ENCODE data around the gene CD2AP.

DNA sequence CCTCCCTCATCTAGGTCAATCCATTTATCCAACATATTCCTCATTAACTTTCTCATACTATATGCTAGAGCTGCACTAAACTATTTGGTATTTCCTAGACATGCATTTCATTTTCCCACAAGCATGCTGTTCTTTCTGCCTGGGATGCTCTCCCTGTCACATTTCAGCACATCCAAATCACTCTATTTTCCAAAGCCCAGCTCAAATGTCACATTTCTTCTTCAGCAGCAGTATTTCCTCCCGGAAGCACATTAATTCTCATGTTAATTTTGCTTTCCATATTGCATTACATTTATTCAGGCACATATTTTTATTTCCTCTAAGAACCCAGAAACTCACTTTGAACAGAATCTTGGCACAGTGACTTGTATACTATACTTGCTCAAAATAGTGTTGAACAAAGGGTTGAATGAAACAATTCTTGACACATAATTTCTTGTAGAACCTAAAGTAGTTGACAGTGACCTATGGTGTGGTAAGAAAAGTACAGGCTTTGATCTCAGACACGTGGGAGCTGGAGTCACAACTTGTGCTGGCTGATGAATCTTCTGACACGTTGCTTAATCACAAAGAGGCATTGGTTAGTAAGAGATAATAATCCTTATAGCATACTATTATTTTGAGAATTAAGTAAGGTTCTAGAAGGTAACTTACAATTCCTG lies 30.8 kb upstream of the CD2AP start:
- TF ChIP-seq BACH2 (CRISPR knock-in tag; IDR thresholded peaks at IDR 0.05; ENCODE audit: borderline replicate concordance) (no peak), ZFP3 (CRISPR knock-in tag; IDR thresholded peaks at IDR 0.05) (no peak), OSR1 (CRISPR knock-in tag; IDR thresholded peaks at IDR 0.05) (no peak), ZNF70 (CRISPR knock-in tag; IDR thresholded peaks at IDR 0.05) (no peak), PPARA (CRISPR knock-in tag; IDR thresholded peaks at IDR 0.05; ENCODE audit: borderline replicate concordance) (no peak), ARNTL (CRISPR knock-in tag; IDR thresholded peaks at IDR 0.05; ENCODE audit: borderline replicate concordance, low read depth) (no peak), ZC3H10 (CRISPR knock-in tag; IDR thresholded peaks at IDR 0.05) (no peak), ZNF8 (CRISPR knock-in tag; IDR thresholded peaks at IDR 0.05) (no peak), TCF4 (CRISPR knock-in tag; IDR thresholded peaks at IDR 0.05; ENCODE audit: borderline replicate concordance) (no peak), SNAI2 (CRISPR knock-in tag; IDR thresholded peaks at IDR 0.05) (no peak), ZFP30 (CRISPR knock-in tag; IDR thresholded peaks at IDR 0.05) (no peak), POU6F1 (CRISPR knock-in tag; IDR thresholded peaks at IDR 0.05; ENCODE audit: borderline replicate concordance, low read depth) (no peak)
- TF ChIP-seq, protein P1, sequence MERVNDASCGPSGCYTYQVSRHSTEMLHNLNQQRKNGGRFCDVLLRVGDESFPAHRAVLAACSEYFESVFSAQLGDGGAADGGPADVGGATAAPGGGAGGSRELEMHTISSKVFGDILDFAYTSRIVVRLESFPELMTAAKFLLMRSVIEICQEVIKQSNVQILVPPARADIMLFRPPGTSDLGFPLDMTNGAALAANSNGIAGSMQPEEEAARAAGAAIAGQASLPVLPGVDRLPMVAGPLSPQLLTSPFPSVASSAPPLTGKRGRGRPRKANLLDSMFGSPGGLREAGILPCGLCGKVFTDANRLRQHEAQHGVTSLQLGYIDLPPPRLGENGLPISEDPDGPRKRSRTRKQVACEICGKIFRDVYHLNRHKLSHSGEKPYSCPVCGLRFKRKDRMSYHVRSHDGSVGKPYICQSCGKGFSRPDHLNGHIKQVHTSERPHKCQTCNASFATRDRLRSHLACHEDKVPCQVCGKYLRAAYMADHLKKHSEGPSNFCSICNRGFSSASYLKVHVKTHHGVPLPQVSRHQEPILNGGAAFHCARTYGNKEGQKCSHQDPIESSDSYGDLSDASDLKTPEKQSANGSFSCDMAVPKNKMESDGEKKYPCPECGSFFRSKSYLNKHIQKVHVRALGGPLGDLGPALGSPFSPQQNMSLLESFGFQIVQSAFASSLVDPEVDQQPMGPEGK (CRISPR knock-in tag; IDR thresholded peaks at IDR 0.05; ENCODE audit: borderline replicate concordance): no peak

Measured in SK-N-SH treated with all-trans-retinoic acid at 6 μM for 48 hours (cell line).